Naive B cell (primary cell): Measurements from ENCODE around the gene SSBP4. TPM values are rescaled to one million over a fixed set of nuclear protein-coding genes. Genes with fewer than 3 reads are reported as not detected.
"Not testable (repeated sequence)": the region's sequence is repeated elsewhere in the genome, so short reads cannot be mapped to it uniquely, and the experiment has no call there.

Source experiments
- ATAC-seq, 2 donors: fragments of 150-1000 bp; cut with Tn5 transposase; 2 replicates each; pipeline ENCODE4 v1.10.0; 2021; ENCODE audit warnings: low read depth in 2 of 2, mild to moderate bottlenecking in 2 of 2, moderate library complexity in 2 of 2
- DNase-seq: peaks from one replicate; pipeline ENCODE4 v3.0.0; 2022
- H3K27ac Mint-ChIP-seq, 6 donors: one replicate each; pipeline ENCODE4 v1.8.0; 2020 to 2022; ENCODE audit warnings: mild to moderate bottlenecking in 6 of 6, mixed read lengths in 6 of 6, moderate library complexity in 5 of 6, inconsistent platforms in 2 of 6
- H3K27me3 Mint-ChIP-seq, 3 donors: one replicate each; pipeline ENCODE4 v1.8.0; 2021 to 2022; ENCODE audit warnings: mixed read lengths in 3 of 3, mild to moderate bottlenecking in 1 of 3
- H3K36me3 Mint-ChIP-seq, 2 donors: one replicate each; pipeline ENCODE4 v1.8.0; 2020 to 2022; ENCODE audit warnings: mixed read lengths in 2 of 2, inconsistent platforms in 1 of 2, mild to moderate bottlenecking in 1 of 2
- H3K4me1 Mint-ChIP-seq, 3 donors: one replicate each; pipeline ENCODE4 v1.8.0; 2020 to 2022; ENCODE audit warnings: mixed read lengths in 3 of 3, inconsistent platforms in 1 of 3, mild to moderate bottlenecking in 1 of 3, moderate library complexity in 1 of 3
- H3K4me3 Mint-ChIP-seq, 8 donors: one replicate each; pipeline ENCODE4 v1.8.0; 2020 to 2022; ENCODE audit warnings: mild to moderate bottlenecking in 8 of 8, mixed read lengths in 8 of 8, moderate library complexity in 8 of 8, inconsistent platforms in 2 of 8
- H3K9me3 Mint-ChIP-seq, 7 donors: one replicate each; pipeline ENCODE4 v1.8.0; 2020 to 2022; ENCODE audit warnings: mixed read lengths in 7 of 7, mild to moderate bottlenecking in 5 of 7, inconsistent platforms in 2 of 7, moderate library complexity in 1 of 7
- polyA plus RNA-seq, 6 donors: library from polyadenylated mRNA; unstranded; fragments of 300-500 nt; fragmentation: Illumina TruSeq; gene quantifications; one replicate each; pipeline ENCODE4 v1.2.3, GENCODE V29; 2021; ENCODE audit warnings: low read depth in 6 of 6

SSBP4 gene
- 10 to 100 TPM; 54.7 to 78.0 (median 61.8) TPM for polyA plus RNA-seq

GRCh38 chr19:18419195-18419698 is at the start of gene SSBP4:
Gene SSBP4 (plus strand): TSS chr19:18419398. CDS start chr19:18419649, 251 bp downstream.
- DNase-seq: peak; percentile 77
- Mint-ChIP-seq H3K27ac (peak within 1 kb of the TSS; percentile 11 to 80 (median 75)), H3K9me3 (no peaks in the 10 kb centered on the region), H3K36me3 (no peaks in the 10 kb centered on the region), H3K4me3 (peak within 1 kb of the TSS; percentile 66 to 91 (median 87)), H3K27me3 (peaks cover 28 to 49% (median 39%) of the 10 kb centered on the region in 3 donors), H3K4me1 (peaks cover 49 to 74% (median 69%) of the 10 kb centered on the region in 3 donors)
- ATAC-seq: peak; percentile 77 to 79

DNA sequence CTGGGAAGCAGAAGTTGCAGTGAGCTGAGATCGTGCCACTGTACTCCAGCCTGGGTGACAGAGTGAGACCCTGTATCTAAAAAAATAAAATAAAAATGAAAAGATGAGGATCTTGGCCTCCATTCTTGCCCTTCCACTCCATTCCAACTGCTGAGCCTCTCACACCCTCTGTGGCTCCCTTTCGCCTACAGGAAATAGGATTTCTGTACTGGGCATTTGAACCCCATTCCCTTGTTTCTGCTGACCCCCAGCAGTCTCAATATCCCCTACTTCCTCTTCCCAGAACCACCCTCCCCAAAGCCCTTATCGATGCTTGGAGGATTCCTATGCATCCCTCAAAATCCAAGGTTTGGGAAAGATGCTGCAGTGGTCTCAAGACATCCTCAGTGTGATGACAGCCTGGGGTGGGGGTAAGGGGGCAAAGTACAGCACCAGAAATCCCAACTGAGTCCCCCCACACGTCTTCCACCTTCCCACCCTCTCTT is 45.7 kb upstream of the SSBP4 start:
- Mint-ChIP-seq H3K27me3 (peaks cover 0 to 10% (median 5%) of the 10 kb centered on the region in 3 donors), H3K4me1 (peaks cover 11 to 19% (median 12%) of the 10 kb centered on the region in 3 donors), H3K4me3 (peak overlapping the region in 1 of 8 donors; percentile 2), H3K27ac (peak overlapping the region in 2 of 6 donors; percentile 29 to 67), H3K9me3 (no peaks in the 10 kb centered on the region), H3K36me3 (no peaks in the 10 kb centered on the region)
- no peak for DNase-seq
- no peak for ATAC-seq

GRCh38 chr19:18373892-18374629 is 45.1 kb upstream of the SSBP4 start:
- H3K27ac Mint-ChIP-seq: peak overlapping the region in 2 of 6 donors; percentile 29 to 75
- DNase-seq (no peak), ATAC-seq (peak; percentile 50 to 52)
- peak overlapping the region in 5 of 8 donors; percentile 2 to 84 (median 59) for H3K4me3 Mint-ChIP-seq
- peaks cover 11 to 19% (median 12%) of the 10 kb centered on the region in 3 donors for H3K4me1 Mint-ChIP-seq
- H3K27me3 Mint-ChIP-seq: peaks cover 0 to 10% (median 5%) of the 10 kb centered on the region in 3 donors
- no peaks in the 10 kb centered on the region for H3K36me3 Mint-ChIP-seq
- H3K9me3 Mint-ChIP-seq: no peaks in the 10 kb centered on the region

DNA sequence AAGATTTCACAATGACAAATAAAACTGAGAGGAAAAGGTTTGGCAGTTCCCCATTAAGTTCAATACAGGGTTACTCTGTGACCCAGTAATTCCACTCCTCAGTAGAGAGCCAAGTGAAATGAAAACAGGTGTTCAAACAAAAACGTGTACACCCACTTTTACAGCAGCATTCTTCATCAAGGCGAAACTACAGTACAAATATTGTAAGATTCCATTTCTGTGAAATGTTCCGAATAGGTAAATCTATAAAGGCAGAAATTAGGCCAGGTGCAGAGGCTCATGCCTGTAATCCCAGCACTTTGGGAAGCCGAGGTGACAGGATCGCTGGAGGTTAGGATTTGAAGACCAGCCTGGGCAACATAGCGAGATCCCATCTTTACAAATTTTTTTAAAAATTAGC is 42.2 kb upstream of the SSBP4 start:
- Mint-ChIP-seq H3K36me3 (no peaks in the 10 kb centered on the region), H3K27ac (peak overlapping the region in 1 of 6 donors; percentile 32), H3K27me3 (peaks cover 10 to 16% (median 13%) of the 10 kb centered on the region in 3 donors), H3K9me3 (no peaks in the 10 kb centered on the region), H3K4me1 (peaks cover 11 to 19% (median 12%) of the 10 kb centered on the region in 3 donors), H3K4me3 (no peak overlapping the region)
- no peak for ATAC-seq
- DNase-seq: no peak

GRCh38 chr19:18379803-18380747 is 39.1 kb upstream of the SSBP4 start:
- Mint-ChIP-seq H3K9me3 (no peaks in the 10 kb centered on the region), H3K36me3 (no peaks in the 10 kb centered on the region), H3K27ac (no peak overlapping the region), H3K4me1 (peaks cover 0 to 2% (median 0%) of the 10 kb centered on the region in 3 donors), H3K27me3 (peaks cover 8 to 21% (median 17%) of the 10 kb centered on the region in 3 donors), H3K4me3 (peak overlapping the region in 1 of 8 donors; percentile 10)
- ATAC-seq: no peak
- no peak for DNase-seq

GRCh38 chr19:18380843-18381242 is 38.4 kb upstream of the SSBP4 start:
- H3K27me3 Mint-ChIP-seq: peaks cover 8 to 21% (median 17%) of the 10 kb centered on the region in 3 donors
- no peak for DNase-seq
- H3K27ac Mint-ChIP-seq: no peak overlapping the region
- ATAC-seq: no peak
- peaks cover 0 to 1% (median 0%) of the 10 kb centered on the region in 7 donors for H3K9me3 Mint-ChIP-seq
- no peaks in the 10 kb centered on the region for H3K36me3 Mint-ChIP-seq
- peaks cover 0 to 4% (median 0%) of the 10 kb centered on the region in 3 donors for H3K4me1 Mint-ChIP-seq
- H3K4me3 Mint-ChIP-seq: no peak overlapping the region

- ATAC-seq, H3K9me3 Mint-ChIP-seq, H3K4me3 Mint-ChIP-seq, DNase-seq, H3K36me3 Mint-ChIP-seq: not testable (repeated sequence)
- H3K4me1 Mint-ChIP-seq: peaks cover 4 to 24% (median 13%) of the 10 kb centered on the region in 3 donors
- H3K27ac Mint-ChIP-seq: peak overlapping the region in 1 of 6 donors; percentile 49
- H3K27me3 Mint-ChIP-seq: peaks cover 8 to 21% (median 13%) of the 10 kb centered on the region in 3 donors
Measured at GRCh38 chr19:18383622-18384021, 35.6 kb upstream of the SSBP4 start.

DNA sequence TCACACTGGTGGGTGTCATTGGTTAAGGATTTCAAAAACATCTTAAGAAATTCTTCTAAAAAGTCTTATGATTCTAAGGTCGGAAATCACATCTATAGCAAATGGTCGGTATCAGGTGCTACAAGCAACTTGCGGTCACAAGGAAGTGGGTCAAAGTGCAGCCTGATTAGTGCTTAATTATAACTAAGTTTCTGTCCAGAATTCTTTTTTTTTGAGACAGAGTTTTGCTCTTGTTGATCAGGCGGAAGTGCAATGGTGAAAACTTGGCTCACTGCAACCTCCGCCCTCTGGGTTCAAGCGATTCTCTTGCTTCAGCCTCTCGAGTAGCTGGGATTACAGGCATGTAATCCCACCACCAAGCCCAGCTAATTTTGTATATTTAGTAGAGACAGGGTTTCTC is 34.4 kb upstream of the SSBP4 start:
- ATAC-seq: no peak
- H3K9me3 Mint-ChIP-seq: peaks cover 0 to 2% (median 0%) of the 10 kb centered on the region in 7 donors

DNA sequence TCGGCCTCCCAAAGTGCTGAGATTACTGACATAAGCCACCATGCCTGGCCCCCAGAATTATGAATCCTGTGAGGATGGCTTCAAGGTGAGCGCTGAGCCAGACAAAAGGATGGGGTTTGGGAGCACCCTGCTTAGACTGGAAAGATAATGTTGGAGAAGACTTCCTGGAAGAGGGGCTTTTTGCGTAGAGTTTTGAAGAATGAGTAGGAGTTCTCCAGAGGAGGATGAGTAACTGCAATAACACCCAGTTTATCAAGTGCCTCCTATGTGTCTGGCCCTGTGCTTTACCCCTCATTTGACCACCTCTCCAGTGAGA is 33.9 kb upstream of the SSBP4 start:
- DNase-seq: no peak
- Mint-ChIP-seq H3K4me3 (no peak overlapping the region), H3K27ac (no peak overlapping the region), H3K4me1 (peaks cover 8 to 34% (median 13%) of the 10 kb centered on the region in 3 donors), H3K9me3 (peaks cover 0 to 2% (median 0%) of the 10 kb centered on the region in 7 donors), H3K36me3 (peaks cover 0 to 5% of the 10 kb centered on the region in 2 donors), H3K27me3 (peaks cover 2 to 15% (median 9%) of the 10 kb centered on the region in 3 donors)
- no peak for ATAC-seq

More for the DNA sequence above, 34.4 kb upstream of the SSBP4 start:
- Mint-ChIP-seq H3K27ac (no peak overlapping the region), H3K4me3 (no peak overlapping the region), H3K36me3 (no peaks in the 10 kb centered on the region), H3K27me3 (peaks cover 7 to 21% (median 13%) of the 10 kb centered on the region in 3 donors), H3K4me1 (peaks cover 8 to 34% (median 13%) of the 10 kb centered on the region in 3 donors)
- DNase-seq: no peak

- Mint-ChIP-seq H3K27me3 (peaks cover 0 to 12% (median 9%) of the 10 kb centered on the region in 3 donors), H3K36me3 (peaks cover 0 to 11% of the 10 kb centered on the region in 2 donors), H3K27ac (peak within 1 kb of the TSS in 2 of 6 donors; percentile 47 to 69), H3K4me3 (peak within 1 kb of the TSS in 1 of 8 donors; percentile 71), H3K9me3 (peaks cover 0 to 4% (median 2%) of the 10 kb centered on the region in 7 donors), H3K4me1 (peaks cover 12 to 35% (median 16%) of the 10 kb centered on the region in 3 donors)
- ATAC-seq (no peak), DNase-seq (no peak)
Measured at GRCh38 chr19:18385675-18386542, 33.3 kb upstream of the SSBP4 start, which contains the start of gene GDF15. Gene GDF15 (plus strand): TSS chr19:18386158. CDS start chr19:18386190, 32 bp downstream.

- H3K4me1 Mint-ChIP-seq: peaks cover 15 to 38% (median 21%) of the 10 kb centered on the region in 3 donors
- no peak for ATAC-seq
- peaks cover 0 to 13% of the 10 kb centered on the region in 2 donors for H3K36me3 Mint-ChIP-seq
- no peak for DNase-seq
- H3K9me3 Mint-ChIP-seq: peaks cover 0 to 4% (median 2%) of the 10 kb centered on the region in 7 donors
- peaks cover 0 to 12% (median 9%) of the 10 kb centered on the region in 3 donors for H3K27me3 Mint-ChIP-seq
- peak overlapping the region in 2 of 8 donors; percentile 20 to 76 for H3K4me3 Mint-ChIP-seq
- H3K27ac Mint-ChIP-seq: peak overlapping the region in 2 of 6 donors; percentile 47 to 69
Measured at GRCh38 chr19:18386543-18387271, 32.5 kb upstream of the SSBP4 start.
